K562 (cell line): ENCODE results near the gene CENPH. TPM values are rescaled to one million over a fixed set of nuclear protein-coding genes. Genes with fewer than 3 reads are reported as not detected.

Source experiments
- AFF4 ChIP-seq: sonication (generic); formaldehyde crosslinking; IDR thresholded peaks from 2 replicates; pipeline ENCODE4 v1.8.0; 2023; ENCODE audit warnings: mild to moderate bottlenecking, missing genetic modification reagents
- C11orf30 ChIP-seq: fragments of 450-650 bp; IDR thresholded peaks from 2 replicates; pipeline ENCODE4 v1.6.1; 2016; ENCODE audit warnings: low read depth, mild to moderate bottlenecking
- EP400 ChIP-seq: fragments of 450-650 bp; IDR thresholded peaks from 2 replicates; pipeline ENCODE4 v1.6.1; 2017; ENCODE audit warnings: antibody characterized with exemption, mild to moderate bottlenecking, moderate library complexity
- FOXK2 ChIP-seq, 2 experiments: fragments of 450-650 bp; IDR thresholded peaks in 1 of 2; conservative IDR thresholded peaks in 1 of 2; 2 replicates each; pipeline ENCODE4 v1.6.1; 2016; ENCODE audit warnings: low read depth in 2 of 2, mild to moderate bottlenecking in 1 of 2
- FOXP1 ChIP-seq: sonication (generic); formaldehyde crosslinking; IDR thresholded peaks from 2 replicates; pipeline ENCODE4 v1.8.0; 2022; ENCODE audit warnings: mild to moderate bottlenecking, missing genetic modification reagents
- KDM4B ChIP-seq, 2 experiments: fragments of 450-650 bp in 1 of 2; sonication (generic) in 1 of 2; IDR thresholded peaks; 2 replicates each; pipeline ENCODE4 v1.6.1; 2016 to 2017; ENCODE audit warnings: borderline replicate concordance in 2 of 2, antibody characterized with exemption in 1 of 2, low read depth in 1 of 2, mild to moderate bottlenecking in 1 of 2
- NCOA1 ChIP-seq: fragments of 450-650 bp; IDR thresholded peaks from 2 replicates; pipeline ENCODE4 v1.6.1; 2016; ENCODE audit warnings: low read depth
- POLR2A ChIP-seq: fragments of 450-650 bp; conservative IDR thresholded peaks from 2 replicates; pipeline ENCODE4 v1.6.1; 2016
- SMARCA4 ChIP-seq: fragments of 450-650 bp; IDR thresholded peaks from 2 replicates; pipeline ENCODE4 v1.6.1; 2016
- TCF3 ChIP-seq: sonication (generic); formaldehyde crosslinking; IDR thresholded peaks from 2 replicates; pipeline ENCODE4 v1.4.0; 2020; ENCODE audit warnings: mild to moderate bottlenecking, missing genetic modification reagents
- TOE1 ChIP-seq, 2 experiments: fragments of 450-650 bp in 1 of 2; sonication (generic) in 1 of 2; formaldehyde crosslinking in 1 of 2; IDR thresholded peaks; 2 replicates each; pipeline versions ENCODE4 v1.7.1 to v1.8.0; 2016 to 2022; ENCODE audit warnings: borderline replicate concordance in 2 of 2, mild to moderate bottlenecking in 2 of 2, antibody characterized with exemption in 1 of 2, inconsistent platforms in 1 of 2, low read depth in 1 of 2, missing genetic modification reagents in 1 of 2, moderate library complexity in 1 of 2
- ZNF175 ChIP-seq: fragments of 200-800 bp; sonication (Bioruptor generic); IDR thresholded peaks from 2 replicates; pipeline ENCODE4 v1.6.1; 2016; ENCODE audit warnings: low read depth, mild to moderate bottlenecking, missing genetic modification characterization, missing compliant biosample characterization
- ZNF224 ChIP-seq: sonication (generic); formaldehyde crosslinking; IDR thresholded peaks from 2 replicates; pipeline ENCODE4 v1.8.0; 2022; ENCODE audit warnings: mild to moderate bottlenecking, missing genetic modification reagents
- ZNF395 ChIP-seq: fragments of 200-800 bp; sonication (Bioruptor generic); IDR thresholded peaks from 2 replicates; pipeline ENCODE4 v1.6.1; 2017; ENCODE audit warnings: missing genetic modification characterization, missing compliant biosample characterization
- polyA plus RNA-seq, 8 experiments: library from polyadenylated mRNA; depleted of rRNA in 4 of 8; stranded (reverse) in 5 of 8; unstranded in 3 of 8; fragments of >200 nt; fragmentation: Nextera tagmentation in 2 of 8; fragmentation: Illumina TruSeq in 1 of 8; extraction: Ambion mirVana in 2 of 8; extraction: Trizol in 1 of 8; gene quantifications; 2 replicates each; pipeline versions ENCODE4 v1.2.1 to v1.2.3, GENCODE V29; 2011 to 2014; ENCODE audit warnings: inconsistent platforms in 1 of 8, missing spikeins in 1 of 8
- total RNA-seq, 7 experiments: library from RNA; depleted of rRNA in 6 of 7; stranded (reverse); fragments of >200 nt in 6 of 7; fragmentation: Illumina TruSeq in 2 of 7; extraction: Trizol in 2 of 7; gene quantifications; 2 replicates each; pipeline versions ENCODE4 v1.2.1 to v1.2.3, GENCODE V29; 2011 to 2021; ENCODE audit warnings: low replicate concordance in 1 of 7

CENPH gene
- total and polyA plus RNA-seq, 9 of the 15 experiments (the other 6 are each of a cell fraction or from before 2014, with no cell fraction given): 10.5 to 124 (median 74.9) TPM

- peak; percentile 82; the same call in 1 of the 2 replicates for TF ChIP-seq AFF4 (CRISPR knock-in tag)
- no peak for TF ChIP-seq ZNF175 (CRISPR knock-in tag)
- TF ChIP-seq SMARCA4: no peak
- peak; percentile 67 for TF ChIP-seq NCOA1
- 0 out of 2 replicates have a peak, but pooled peaks have one; percentile 34 for TF ChIP-seq ZNF395 (CRISPR knock-in tag)
- no peak for TF ChIP-seq ZNF224 (CRISPR knock-in tag)
- peak; percentile 95 for TF ChIP-seq C11orf30
- peak; percentile 5; the same call in 1 of the 2 replicates for TF ChIP-seq TCF3 (CRISPR knock-in tag)
- TF ChIP-seq FOXP1 (CRISPR knock-in tag): peak; percentile 22; the same call in 1 of the 2 replicates
- TF ChIP-seq POLR2A: peak; percentile 89
- peak; percentile 99 for TF ChIP-seq TOE1 (IDR thresholded peaks at IDR 0.05; ENCODE audit: borderline replicate concordance)
- no peak for TF ChIP-seq TOE1 (CRISPR knock-in tag; IDR thresholded peaks at IDR 0.05; ENCODE audit: borderline replicate concordance, low read depth)
- TF ChIP-seq KDM4B (IDR thresholded peaks at IDR 0.05; ENCODE audit: borderline replicate concordance in 2 of 2, low read depth in 1 of 2): peak in 1 of 2 experiments; percentile 54; a peak in 1 of 4 replicates
- TF ChIP-seq EP400: peak; percentile 78
- peak; percentile 96 to 97 for TF ChIP-seq FOXK2 (conservative IDR thresholded peaks at IDR 0.05 in 1 of 2, IDR thresholded peaks at IDR 0.05 in 1 of 2; ENCODE audit: low read depth in 2 of 2)
Observed at GRCh38 chr5:69234457-69235268, 45.3 kb downstream of the CENPH start, which contains the start of gene CDK7 (continued).
